H9 (cell line): ENCODE data around the gene RPGR. TPM values are rescaled to one million over a fixed set of nuclear protein-coding genes. Genes with fewer than 3 reads are reported as not detected.

Source experiments
- DNase-seq: peaks from one replicate; pipeline ENCODE4 v3.0.0-alpha.2; 2017
- H2AFZ ChIP-seq: one replicate; pipeline ENCODE4 v1.6.1; 2013; ENCODE audit warnings: mild to moderate bottlenecking, low read length, control low read depth, moderate library complexity
- H2AK5ac ChIP-seq: 2 replicates; pipeline ENCODE4 v1.6.1; 2013; ENCODE audit warnings: low read length, control low read depth, mixed read lengths; ENCODE audit not compliant: insufficient read length
- H2BK120ac ChIP-seq: one replicate; pipeline ENCODE4 v1.6.1; 2013; ENCODE audit warnings: low read depth, mild to moderate bottlenecking, low read length, control low read depth, inconsistent platforms; ENCODE audit not compliant: poor library complexity, severe bottlenecking
- H2BK12ac ChIP-seq: 2 replicates; pipeline ENCODE4 v1.6.1; 2013; ENCODE audit warnings: low read length, control low read depth, mixed read lengths, low read depth; ENCODE audit not compliant: insufficient read length
- H2BK15ac ChIP-seq: 2 replicates; pipeline ENCODE4 v1.6.1; 2013; ENCODE audit warnings: low read depth, low read length, control low read depth
- H2BK20ac ChIP-seq: one replicate; pipeline ENCODE4 v1.6.1; 2013; ENCODE audit warnings: low read depth, mild to moderate bottlenecking, low read length, control low read depth, inconsistent platforms; ENCODE audit not compliant: poor library complexity, severe bottlenecking
- H2BK5ac ChIP-seq: 2 replicates; pipeline ENCODE4 v1.6.1; 2013; ENCODE audit warnings: low read length, control low read depth, mixed read lengths; ENCODE audit not compliant: insufficient read length
- H3K14ac ChIP-seq: 2 replicates; pipeline ENCODE4 v1.6.1; 2013; ENCODE audit warnings: low read length, control low read depth; ENCODE audit not compliant: insufficient read depth
- H3K18ac ChIP-seq: 2 replicates; pipeline ENCODE4 v1.6.1; 2013; ENCODE audit warnings: low read depth, mild to moderate bottlenecking, mixed read lengths, low read length, control low read depth; ENCODE audit not compliant: insufficient read length
- H3K23ac ChIP-seq: 2 replicates; pipeline ENCODE4 v1.6.1; 2013; ENCODE audit warnings: low read length, control low read depth, mixed read lengths, low read depth; ENCODE audit not compliant: insufficient read length
- H3K23me2 ChIP-seq: 2 replicates; pipeline ENCODE4 v1.6.1; 2013; ENCODE audit warnings: low read depth, mild to moderate bottlenecking, mixed read lengths, low read length, control low read depth; ENCODE audit not compliant: insufficient read length, poor library complexity, severe bottlenecking
- H3K27ac ChIP-seq: 2 replicates; pipeline ENCODE4 v1.5.1; 2013; ENCODE audit warnings: low read length, control low read depth, mixed read lengths, low read depth; ENCODE audit not compliant: insufficient read length
- H3K27me3 ChIP-seq: 2 replicates; pipeline ENCODE4 v1.6.1; 2013; ENCODE audit warnings: low read length, control low read depth, inconsistent platforms; ENCODE audit not compliant: insufficient read depth
- H3K4ac ChIP-seq: 2 replicates; pipeline ENCODE4 v1.6.1; 2013; ENCODE audit warnings: low read depth, mild to moderate bottlenecking, control low read depth, inconsistent platforms, low read length, moderate library complexity
- H3K4me1 ChIP-seq: 2 replicates; pipeline ENCODE4 v1.6.1; 2013; ENCODE audit warnings: low read length, control low read depth, inconsistent platforms; ENCODE audit not compliant: insufficient read depth
- H3K4me2 ChIP-seq: 2 replicates; pipeline ENCODE4 v1.6.1; 2013; ENCODE audit warnings: low read length, control low read depth, mixed read lengths; ENCODE audit not compliant: insufficient read length, insufficient read depth
- H3K56ac ChIP-seq: 2 replicates; pipeline ENCODE4 v1.6.1; 2013; ENCODE audit warnings: low read depth, mild to moderate bottlenecking, mixed read lengths, low read length, control low read depth; ENCODE audit not compliant: insufficient read length
- H3K79me1 ChIP-seq: 2 replicates; pipeline ENCODE4 v1.6.1; 2013; ENCODE audit warnings: low read depth, mild to moderate bottlenecking, moderate library complexity, low read length, control low read depth, inconsistent platforms; ENCODE audit not compliant: insufficient read depth, poor library complexity, severe bottlenecking
- H3K79me2 ChIP-seq: 2 replicates; pipeline ENCODE4 v1.6.1; 2013; ENCODE audit warnings: low read length, control low read depth, inconsistent platforms; ENCODE audit not compliant: insufficient read depth
- H3K9ac ChIP-seq: 2 replicates; pipeline ENCODE4 v1.6.1; 2013; ENCODE audit warnings: low read length, control low read depth, mixed read lengths; ENCODE audit not compliant: insufficient read length; ENCODE audit errors: extremely low read depth
- H3K9me3 ChIP-seq: one replicate; pipeline ENCODE4 v1.6.1; 2013; ENCODE audit warnings: low read depth, low read length, inconsistent platforms; ENCODE audit not compliant: control insufficient read depth
- H3T11ph ChIP-seq: one replicate; pipeline ENCODE4 v1.6.1; 2013; ENCODE audit warnings: mild to moderate bottlenecking, low read length, control low read depth, inconsistent platforms
- H4K20me1 ChIP-seq: one replicate; pipeline ENCODE4 v1.6.1; 2013; ENCODE audit not compliant: control insufficient read depth, insufficient read length, insufficient read depth
- H4K5ac ChIP-seq: 2 replicates; pipeline ENCODE4 v1.6.1; 2013; ENCODE audit warnings: low read depth, mild to moderate bottlenecking, mixed read lengths, low read length, control low read depth; ENCODE audit not compliant: insufficient read length
- H4K8ac ChIP-seq: replicated peaks from 2 replicates; pipeline ENCODE4 v1.6.1; 2013; ENCODE audit warnings: low read length, control low read depth, mixed read lengths, low read depth; ENCODE audit not compliant: insufficient read length
- H4K91ac ChIP-seq: 2 replicates; pipeline ENCODE4 v1.6.1; 2013; ENCODE audit warnings: low read depth, mild to moderate bottlenecking, moderate library complexity, mixed read lengths, low read length, control low read depth; ENCODE audit not compliant: insufficient read length
- H3K27ac Mint-ChIP-seq, 3 experiments: 2 replicates in 2 of 3; 3 replicates in 1 of 3; pipeline ENCODE4 v1.8.0; 2020 to 2021; ENCODE audit warnings: mixed read lengths in 3 of 3, mild to moderate bottlenecking in 1 of 3, moderate library complexity in 1 of 3
- H3K27me3 Mint-ChIP-seq: 2 replicates; pipeline ENCODE4 v1.8.0; 2021; ENCODE audit warnings: low read depth, mild to moderate bottlenecking, moderate library complexity, mixed read lengths
- H3K36me3 Mint-ChIP-seq, 3 experiments: 2 replicates in 2 of 3; 3 replicates in 1 of 3; pipeline ENCODE4 v1.8.0; 2020 to 2021; ENCODE audit warnings: low read depth in 3 of 3, mixed read lengths in 3 of 3; ENCODE audit not compliant: insufficient read depth in 1 of 3
- H3K4me1 Mint-ChIP-seq, 2 experiments: 2 replicates each; pipeline ENCODE4 v1.8.0; 2020; ENCODE audit warnings: mixed read lengths in 2 of 2
- H3K4me3 Mint-ChIP-seq, 2 experiments: 2 replicates in 1 of 2; 3 replicates in 1 of 2; pipeline ENCODE4 v1.8.0; 2020 to 2021; ENCODE audit warnings: mild to moderate bottlenecking in 2 of 2, mixed read lengths in 2 of 2, moderate library complexity in 1 of 2
- H3K9me3 Mint-ChIP-seq, 2 experiments: 2 replicates in 1 of 2; 3 replicates in 1 of 2; pipeline ENCODE4 v1.8.0; 2020; ENCODE audit warnings: mild to moderate bottlenecking in 2 of 2, mixed read lengths in 2 of 2, moderate library complexity in 1 of 2
- total RNA-seq: library from RNA; stranded (reverse); gene quantifications from 2 replicates; pipeline ENCODE4 v1.2.1, GENCODE V29; 2021
- TF ChIP-seq, protein P1 (sequence below): fragments of 200-600 bp; sonication (generic); conservative IDR thresholded peaks from 3 replicates; pipeline ENCODE4 v1.8.0; 2021; ENCODE audit warnings: antibody characterized with exemption, mild to moderate bottlenecking

The RPGR gene
- total RNA-seq, 1 experiment from 2014 or later: 7.3 TPM

DNA sequence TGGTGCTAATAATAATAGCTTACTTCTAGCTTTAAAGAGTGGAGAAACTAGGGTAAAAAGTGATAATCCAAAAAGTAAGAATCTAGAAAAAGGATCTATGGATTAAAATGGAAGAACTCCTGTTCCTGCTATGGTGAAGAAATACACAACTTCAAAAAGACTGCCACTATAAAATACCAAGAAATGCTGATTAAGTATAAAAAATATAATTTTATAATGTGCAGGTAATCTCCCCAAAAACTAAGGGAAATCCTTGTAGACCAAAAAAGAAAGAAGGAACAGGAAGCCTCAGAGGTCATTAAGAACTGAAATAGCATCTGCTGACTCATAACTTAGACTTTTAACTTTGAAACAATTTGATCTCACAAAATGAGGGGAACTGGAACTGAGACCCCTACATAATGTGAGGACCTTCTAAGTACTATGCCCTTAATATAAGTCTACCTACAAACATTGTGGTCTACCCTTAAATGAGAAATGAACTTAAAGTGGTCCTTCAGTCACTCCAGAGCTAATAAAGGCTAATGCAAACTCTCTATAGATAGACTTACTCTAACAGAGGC lies 56.1 kb downstream of the RPGR start:
- Mint-ChIP-seq H3K4me3 (no peak overlapping the region), H3K36me3 (peaks cover 5 to 9% (median 8%) of the 10 kb centered on the region in 3 experiments; a peak in 4 of 7 replicates), H3K4me1 (no peaks in the 10 kb centered on the region), H3K27me3 (no peaks in the 10 kb centered on the region; the same call in 1 of the 2 replicates), H3K27ac (no peak overlapping the region), H3K9me3 (peaks cover 45 to 53% of the 10 kb centered on the region in 2 experiments)
- Histone ChIP-seq H3K23ac (no peak overlapping the region), H3K9ac (no peak overlapping the region), H3K14ac (no peak overlapping the region), H3K4ac (no peak overlapping the region), H3K4me1 (no peaks in the 10 kb centered on the region), H3K27me3 (no peaks in the 10 kb centered on the region), H2BK5ac (no peak overlapping the region), H3K79me1 (no peaks in the 10 kb centered on the region), H3K4me2 (no peak overlapping the region), H2AFZ (no peak overlapping the region), H2BK20ac (no peak overlapping the region), H2AK5ac (no peak overlapping the region), H3K23me2 (no peaks in the 10 kb centered on the region), H4K91ac (no peak overlapping the region), H4K20me1 (no peaks in the 10 kb centered on the region), H3K27ac (no peak overlapping the region), H3K79me2 (no peaks in the 10 kb centered on the region), H2BK12ac (no peak overlapping the region), H4K8ac (no peak overlapping the region), H2BK15ac (no peak overlapping the region), H3K18ac (no peak overlapping the region), H3K9me3 (no peaks in the 10 kb centered on the region), H3K56ac (no peak overlapping the region), H4K5ac (no peak overlapping the region), H2BK120ac (no peak overlapping the region), H3T11ph (no peak overlapping the region)
- no peak for DNase-seq
- TF ChIP-seq, protein P1, sequence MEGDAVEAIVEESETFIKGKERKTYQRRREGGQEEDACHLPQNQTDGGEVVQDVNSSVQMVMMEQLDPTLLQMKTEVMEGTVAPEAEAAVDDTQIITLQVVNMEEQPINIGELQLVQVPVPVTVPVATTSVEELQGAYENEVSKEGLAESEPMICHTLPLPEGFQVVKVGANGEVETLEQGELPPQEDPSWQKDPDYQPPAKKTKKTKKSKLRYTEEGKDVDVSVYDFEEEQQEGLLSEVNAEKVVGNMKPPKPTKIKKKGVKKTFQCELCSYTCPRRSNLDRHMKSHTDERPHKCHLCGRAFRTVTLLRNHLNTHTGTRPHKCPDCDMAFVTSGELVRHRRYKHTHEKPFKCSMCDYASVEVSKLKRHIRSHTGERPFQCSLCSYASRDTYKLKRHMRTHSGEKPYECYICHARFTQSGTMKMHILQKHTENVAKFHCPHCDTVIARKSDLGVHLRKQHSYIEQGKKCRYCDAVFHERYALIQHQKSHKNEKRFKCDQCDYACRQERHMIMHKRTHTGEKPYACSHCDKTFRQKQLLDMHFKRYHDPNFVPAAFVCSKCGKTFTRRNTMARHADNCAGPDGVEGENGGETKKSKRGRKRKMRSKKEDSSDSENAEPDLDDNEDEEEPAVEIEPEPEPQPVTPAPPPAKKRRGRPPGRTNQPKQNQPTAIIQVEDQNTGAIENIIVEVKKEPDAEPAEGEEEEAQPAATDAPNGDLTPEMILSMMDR: no peak
